GM12878 (cell line): Measurements from ENCODE around the gene FOXF1. TPM values are rescaled to one million over a fixed set of nuclear protein-coding genes. Genes with fewer than 3 reads are reported as not detected.

Experiments
- ATAC-seq: fragments of 200-7000 bp; cut with Tn5 transposase; 3 replicates; pipeline ENCODE4 v1.9.1; 2020; ENCODE audit warnings: mild to moderate bottlenecking, moderate library complexity
- BruUV-seq: library from RNA; stranded (reverse); fragments of 400-500 nt; replicated peaks from 2 replicates; lab custom pipeline; 2021; lab: Mats Ljungman, UMichigan
- CTCF ChIA-PET: fragments of 300-600 bp; sonication (Branson Sonifier 250); formaldehyde crosslinking; extraction: SDS; loops from one replicate; lab custom pipeline; 2021; ENCODE audit warnings: inconsistent platforms; lab: Yijun Ruan, JAX
- POLR2A ChIA-PET: fragments of 350-600 bp; formaldehyde crosslinking; extraction: SDS; loops from one replicate; lab custom pipeline; 2021; ENCODE audit warnings: inconsistent platforms; lab: Charles Lee
- RAD21 ChIA-PET: fragments of 300-600 bp; sonication (Branson Sonifier 250); formaldehyde crosslinking; loops from one replicate; lab custom pipeline; 2023; ENCODE audit warnings: antibody characterized with exemption; ENCODE audit not compliant: unreplicated experiment; lab: Charles Lee
- SMC1A ChIA-PET: fragments of 300-600 bp; sonication (Branson Sonifier 250); formaldehyde crosslinking; loops from one replicate; lab custom pipeline; 2023; ENCODE audit not compliant: unreplicated experiment, uncharacterized antibody; lab: Charles Lee
- DNase-seq: peaks from one replicate; pipeline ENCODE4 v3.0.0-alpha.2; 2011; ENCODE audit warnings: low read depth, low spot score
- FAIRE-seq: peaks from 3 replicates; lab custom pipeline; 2011; peaks lifted over from hg19 to GRCh38; lab: Jason Lieb, UNC
- H2AFZ ChIP-seq: 2 replicates; pipeline ENCODE4 v1.6.0; 2011; ENCODE audit warnings: low read depth, low read length, control low read depth; ENCODE audit not compliant: control insufficient read depth
- H3K27ac ChIP-seq: 2 replicates; pipeline ENCODE4 v1.5.1; 2011; ENCODE audit warnings: control low read depth; ENCODE audit not compliant: control insufficient read depth, insufficient read depth
- H3K27me3 ChIP-seq, 2 experiments: replicated peaks in 1 of 2; 2 replicates each; pipeline versions ENCODE4 v1.6.0 to v1.6.1; 2011; ENCODE audit warnings: low read length in 1 of 2; ENCODE audit not compliant: control insufficient read depth in 2 of 2, insufficient read depth in 2 of 2
- H3K36me3 ChIP-seq, 2 experiments: 2 replicates each; pipeline ENCODE4 v1.5.1; 2011; ENCODE audit warnings: low read length in 1 of 2; ENCODE audit not compliant: control insufficient read depth in 2 of 2, insufficient read depth in 2 of 2
- H3K4me1 ChIP-seq: 2 replicates; pipeline ENCODE4 v1.6.1; 2011; ENCODE audit warnings: mild to moderate bottlenecking, low read length, moderate library complexity, mixed read lengths; ENCODE audit not compliant: control insufficient read depth, insufficient read depth
- H3K4me2 ChIP-seq: 2 replicates; pipeline ENCODE4 v1.6.0; 2011; ENCODE audit warnings: control low read depth; ENCODE audit not compliant: control insufficient read depth, insufficient read depth
- H3K4me3 ChIP-seq: fragments of 200-600 bp; sonication (generic); 2 replicates; pipeline ENCODE4 v1.5.1; 2016
- H3K79me2 ChIP-seq: 2 replicates; pipeline ENCODE4 v1.6.0; 2011; ENCODE audit warnings: low read length; ENCODE audit not compliant: control insufficient read depth, insufficient read depth
- H3K9ac ChIP-seq: 2 replicates; pipeline ENCODE4 v1.8.0; 2011; ENCODE audit warnings: low read length, control low read depth, mixed read lengths; ENCODE audit not compliant: control insufficient read depth, insufficient read depth
- H3K9me3 ChIP-seq: replicated peaks from 3 replicates; pipeline ENCODE4 v1.5.1; 2011; ENCODE audit warnings: mild to moderate bottlenecking, low read length; ENCODE audit not compliant: control insufficient read depth, insufficient read depth
- H4K20me1 ChIP-seq: 2 replicates; pipeline ENCODE4 v1.6.0; 2011; ENCODE audit not compliant: control insufficient read depth, insufficient read depth
- ELK1 ChIP-seq: IDR thresholded peaks from 2 replicates; pipeline ENCODE4 v1.6.1; 2012; ENCODE audit warnings: low read depth, low read length, improper control_type of control experiment
- NKRF ChIP-seq: fragments of 450-650 bp; conservative IDR thresholded peaks from 2 replicates; pipeline ENCODE4 v1.6.1; 2017; ENCODE audit warnings: mild to moderate bottlenecking, moderate library complexity
- RBBP5 ChIP-seq: fragments of 200-600 bp; sonication (generic); conservative IDR thresholded peaks from 2 replicates; pipeline ENCODE4 v1.6.1; 2016
- TBL1XR1 ChIP-seq: IDR thresholded peaks from 2 replicates; pipeline ENCODE4 v1.6.1; 2012; ENCODE audit warnings: low read depth, low read length, improper control_type of control experiment
- TCF7 ChIP-seq: IDR thresholded peaks from 2 replicates; pipeline ENCODE4 v1.6.1; 2014; ENCODE audit warnings: antibody characterized with exemption, borderline replicate concordance
- ZNF384 ChIP-seq: IDR thresholded peaks from 2 replicates; pipeline ENCODE4 v1.6.1; 2012; ENCODE audit warnings: low read depth, mild to moderate bottlenecking, low read length, improper control_type of control experiment, borderline replicate concordance
- WGBS: methylation state at CpG from one replicate; pipeline ENCODE4 v1.1.6; 2016; ENCODE audit warnings: low lambda C conversion rate; ENCODE audit not compliant: insufficient replicate concordance, insufficient coverage; ENCODE audit errors: missing lambda C conversion rate; 5-methylcytosine and 5-hydroxymethylcytosine counted together
- in situ Hi-C: fragments of 300-500 bp; cut with MboI; formaldehyde crosslinking; loops from 9 replicates; pipeline ENCODE4 v1.14.3; 2018; ENCODE audit warnings: mixed read lengths
- intact Hi-C: fragments of 100-400 bp; cut with micrococcal nuclease; formaldehyde crosslinking; loops from one replicate; pipeline ENCODE4 v1.14.2; 2022; ENCODE audit not compliant: unreplicated experiment
- polyA plus RNA-seq, 11 experiments: library from polyadenylated mRNA; depleted of rRNA in 4 of 11; unstranded in 6 of 11; stranded (reverse) in 5 of 11; fragments of >200 nt; fragmentation: Nextera tagmentation in 4 of 11; fragmentation: Illumina TruSeq in 1 of 11; extraction: Ambion mirVana in 4 of 11; extraction: Trizol in 1 of 11; gene quantifications; 1 replicate in 1 of 11; 2 replicates in 10 of 11; pipeline versions ENCODE4 v1.2.1 to v1.2.3, GENCODE V29; 2011 to 2016; ENCODE audit warnings: inconsistent platforms in 2 of 11, missing spikeins in 2 of 11, low read depth in 1 of 11
- total RNA-seq, 4 experiments: library from RNA; depleted of rRNA in 3 of 4; stranded (reverse); fragments of >200 nt in 3 of 4; fragmentation: Illumina TruSeq in 1 of 4; extraction: Trizol in 1 of 4; gene quantifications; 2 replicates each; pipeline versions ENCODE4 v1.2.1 to v1.2.3, GENCODE V29; 2013 to 2021

FOXF1 gene
- total and polyA plus RNA-seq, 10 of the 15 experiments (the other 5 are each of a cell fraction or from before 2014, with no cell fraction given): 0.01 TPM; not detected in 9

GRCh38 chr16:86494039-86494564, 16.2 kb upstream of the FOXF1 start:
- no peaks in the 10 kb centered on the region for H4K20me1 ChIP-seq
- FAIRE-seq: no peak
- H3K27ac ChIP-seq: no peak overlapping the region
- no peak overlapping the region for H3K4me3 ChIP-seq
- no peak for ATAC-seq
- ChIA-PET SMC1A (no interaction called here), POLR2A (no interaction called here), RAD21 (no interaction called here), CTCF (no interaction called here)
- intact Hi-C loops (no loop called here), in situ Hi-C loops (no loop called here)
- H3K27me3 ChIP-seq: peaks cover 13% of the 10 kb centered on the region in 2 experiments
- H3K4me2 ChIP-seq: no peak overlapping the region
- H2AFZ ChIP-seq: no peak overlapping the region
- whole genome bisulfite sequencing: 51% methylated on average over 22 of the region's 22 CpGs
- TF ChIP-seq RBBP5: no peak
- no peak for TF ChIP-seq TCF7
- no peak for TF ChIP-seq NKRF
- TF ChIP-seq ELK1: no peak
- TF ChIP-seq ZNF384: no peak
- no peak for TF ChIP-seq TBL1XR1
- no TSS peak for BruUV-seq
- H3K79me2 ChIP-seq: no peaks in the 10 kb centered on the region
- H3K4me1 ChIP-seq: no peaks in the 10 kb centered on the region
- H3K9ac ChIP-seq: no peak overlapping the region
- no peaks in the 10 kb centered on the region for H3K36me3 ChIP-seq
- H3K9me3 ChIP-seq: no peaks in the 10 kb centered on the region
- DNase-seq: no peak
